HCT116 (cell line): Measurements from ENCODE around the gene ANO2. TPM values are rescaled to one million over a fixed set of nuclear protein-coding genes. Genes with fewer than 3 reads are reported as not detected.

Experiments used
- ATAC-seq: fragments of 200-7000 bp; cut with Tn5 transposase; 2 replicates; pipeline ENCODE4 v1.9.1; 2020; ENCODE audit warnings: mild to moderate bottlenecking, moderate library complexity
- BruUV-seq: library from RNA; stranded (reverse); fragments of 400-500 nt; replicated peaks from 2 replicates; lab custom pipeline; 2021; lab: Mats Ljungman, UMichigan
- CTCF ChIA-PET: fragments of 300-600 bp; sonication (Branson Sonifier 250); formaldehyde crosslinking; loops from one replicate; lab custom pipeline; 2021; ENCODE audit warnings: antibody characterized with exemption; lab: Charles Lee
- POLR2A ChIA-PET: fragments of 300-600, 350-600 bp; sonication (Branson Sonifier 250); formaldehyde crosslinking; loops from one replicate; lab custom pipeline; 2021; ENCODE audit warnings: antibody characterized with exemption; lab: Charles Lee
- RAD21 ChIA-PET, 2 experiments: fragments of 300-600 bp; sonication (Branson Sonifier 250); formaldehyde crosslinking; loops; one replicate each; lab custom pipeline; 2023; ENCODE audit warnings: low total read pairs in 2 of 2; ENCODE audit not compliant: uncharacterized antibody in 2 of 2, unreplicated experiment in 2 of 2, low non-redundant PET in 1 of 2; lab: Charles Lee
- DNase-seq: peaks from one replicate; pipeline ENCODE4 v3.0.0-alpha.2; 2010; ENCODE audit warnings: low read depth, low spot score
- H2AFZ ChIP-seq: fragments of 200-600 bp; shearing (Covaris generic), sonication (generic); 2 replicates; pipeline ENCODE4 v1.6.1; 2017; ENCODE audit warnings: low read depth, mixed run types, mixed read lengths, antibody characterized with exemption, low read length; ENCODE audit not compliant: poor library complexity, severe bottlenecking
- H3K27ac ChIP-seq: 2 replicates; pipeline ENCODE4 v1.5.1; 2012; ENCODE audit warnings: low read depth, low read length
- H3K27me3 ChIP-seq: fragments of 200-600 bp; sonication (generic); 2 replicates; pipeline ENCODE4 v1.6.1; 2016; ENCODE audit warnings: mixed run types, low read length, mixed read lengths; ENCODE audit not compliant: insufficient read depth
- H3K36me3 ChIP-seq, 2 experiments: fragments of 200-500 bp in 1 of 2; fragments of 200-600 bp in 1 of 2; sonication (Bioruptor generic) in 1 of 2; sonication (generic) in 1 of 2; 2 replicates each; pipeline versions ENCODE4 v1.5.1 to v1.6.1; 2014 to 2016; ENCODE audit warnings: low read length in 2 of 2, inconsistent platforms in 1 of 2, mixed read lengths in 1 of 2, mixed run types in 1 of 2; ENCODE audit not compliant: insufficient read depth in 2 of 2, control insufficient read depth in 1 of 2
- H3K4me1 ChIP-seq, 2 experiments: fragments of 200-600 bp in 1 of 2; sonication (generic) in 1 of 2; 2 replicates each; pipeline versions ENCODE4 v1.5.1 to v1.6.1; 2012 to 2017; ENCODE audit warnings: low read length in 2 of 2, inconsistent platforms in 1 of 2, mild to moderate bottlenecking in 1 of 2, mixed read lengths in 1 of 2, mixed run types in 1 of 2, moderate library complexity in 1 of 2; ENCODE audit not compliant: insufficient read depth in 2 of 2, control insufficient read depth in 1 of 2
- H3K4me2 ChIP-seq: fragments of 200-600 bp; sonication (generic); 2 replicates; pipeline ENCODE4 v1.6.1; 2017; ENCODE audit warnings: mixed run types, low read length, mixed read lengths
- H3K4me3 ChIP-seq, 2 experiments: fragments of 200-600 bp in 1 of 2; sonication (generic) in 1 of 2; replicated peaks in 1 of 2; 2 replicates each; pipeline ENCODE4 v1.5.1; 2011 to 2016; ENCODE audit warnings: low read length in 2 of 2, control low read depth in 1 of 2, low read depth in 1 of 2, mild to moderate bottlenecking in 1 of 2, mixed read lengths in 1 of 2, mixed run types in 1 of 2
- H3K79me2 ChIP-seq: fragments of 200-600 bp; sonication (generic); 2 replicates; pipeline ENCODE4 v1.6.1; 2017; ENCODE audit warnings: mild to moderate bottlenecking, mixed run types, low read length, moderate library complexity, mixed read lengths; ENCODE audit not compliant: insufficient read depth
- H3K9ac ChIP-seq: fragments of 200-600 bp; sonication (generic); 2 replicates; pipeline ENCODE4 v1.6.1; 2016; ENCODE audit warnings: low read length, mixed read lengths
- H3K9me2 ChIP-seq: fragments of 200-600 bp; sonication (generic), shearing (Covaris generic); 2 replicates; pipeline ENCODE4 v1.6.1; 2017; ENCODE audit warnings: mixed run types, mild to moderate bottlenecking, moderate library complexity; ENCODE audit not compliant: insufficient read depth
- H3K9me3 ChIP-seq, 2 experiments: fragments of 200-500 bp in 1 of 2; fragments of 200-600 bp in 1 of 2; sonication (Bioruptor generic) in 1 of 2; sonication (generic) in 1 of 2; 2 replicates each; pipeline ENCODE4 v1.6.1; 2014 to 2017; ENCODE audit warnings: low read length in 2 of 2, mixed read lengths in 2 of 2, inconsistent platforms in 1 of 2, low read depth in 1 of 2, mild to moderate bottlenecking in 1 of 2, mixed run types in 1 of 2, moderate library complexity in 1 of 2; ENCODE audit not compliant: control insufficient read depth in 1 of 2, insufficient read depth in 1 of 2
- H4K20me1 ChIP-seq: fragments of 200-600 bp; sonication (generic), shearing (Covaris generic); 2 replicates; pipeline ENCODE4 v1.6.1; 2017; ENCODE audit warnings: mixed run types, mild to moderate bottlenecking, moderate library complexity; ENCODE audit not compliant: insufficient read depth
- CEBPB ChIP-seq: IDR thresholded peaks from 2 replicates; pipeline ENCODE4 v1.6.1; 2012; ENCODE audit warnings: low read depth
- EZH2 ChIP-seq: fragments of 200-600 bp; sonication (generic); IDR thresholded peaks from 2 replicates; pipeline ENCODE4 v1.6.1; 2017; ENCODE audit warnings: antibody characterized with exemption, mixed run types
- EZH2phosphoT487 ChIP-seq: fragments of 200-600 bp; IDR thresholded peaks from 2 replicates; pipeline ENCODE4 v1.6.1; 2018; ENCODE audit warnings: antibody characterized with exemption, borderline replicate concordance
- JUND ChIP-seq: IDR thresholded peaks from 2 replicates; pipeline ENCODE4 v1.6.1; 2012
- MAX ChIP-seq: IDR thresholded peaks from 2 replicates; pipeline ENCODE4 v1.6.1; 2012
- RAD21 ChIP-seq: IDR thresholded peaks from 2 replicates; pipeline ENCODE4 v1.6.1; 2012; ENCODE audit warnings: low read depth, mild to moderate bottlenecking
- REST ChIP-seq: IDR thresholded peaks from 2 replicates; pipeline ENCODE4 v1.6.1; 2012; ENCODE audit warnings: low read depth
- SP1 ChIP-seq: IDR thresholded peaks from 2 replicates; pipeline ENCODE4 v1.6.1; 2012; ENCODE audit warnings: low read depth
- SRF ChIP-seq: IDR thresholded peaks from 2 replicates; pipeline ENCODE4 v1.6.1; 2012; ENCODE audit warnings: low read depth
- ZBTB33 ChIP-seq: IDR thresholded peaks from 2 replicates; pipeline ENCODE4 v1.6.1; 2011; ENCODE audit warnings: mild to moderate bottlenecking, low read length, moderate library complexity; ENCODE audit not compliant: insufficient replicate concordance; ENCODE audit errors: extremely low read depth
- ZNF274 ChIP-seq: fragments of 200-500 bp; sonication (Bioruptor generic); IDR thresholded peaks from 2 replicates; pipeline ENCODE4 v1.6.1; 2014; ENCODE audit warnings: mild to moderate bottlenecking, low read depth, low read length, inconsistent platforms
- intact Hi-C: fragments of 100-400 bp; cut with micrococcal nuclease; formaldehyde crosslinking; loops from 2 replicates; pipeline ENCODE4 v1.10.0; 2022
- total RNA-seq: library from RNA; stranded (reverse); gene quantifications from one replicate; pipeline ENCODE4 v1.2.1, GENCODE V29; 2021; ENCODE audit not compliant: unreplicated experiment

Gene ANO2
- total RNA-seq, 1 experiment from 2014 or later = not detected

- Histone ChIP-seq H3K27ac (no peak overlapping the region), H4K20me1 (no peaks in the 10 kb centered on the region), H3K9me3 (no peaks in the 10 kb centered on the region), H3K36me3 (no peaks in the 10 kb centered on the region), H3K27me3 (peaks cover 4% of the 10 kb centered on the region), H3K4me1 (no peaks in the 10 kb centered on the region), H3K4me3 (no peak overlapping the region), H3K9ac (no peak overlapping the region), H3K9me2 (no peaks in the 10 kb centered on the region), H3K4me2 (no peak overlapping the region), H3K79me2 (no peaks in the 10 kb centered on the region), H2AFZ (no peak overlapping the region)
- intact Hi-C loops = loop anchor here (5.0 kb wide), 1 partner anchor 775 kb away; no protein-coding TSS in a partner anchor
- ChIA-PET POLR2A (no interaction called here), RAD21 (interaction anchor here in 1 of 2 experiments (1.0 kb wide), 1 partner anchor 53 kb away, joined by 3 read pairs; no protein-coding TSS in a partner anchor), CTCF (interaction anchor here (2.3 kb wide), 1 partner anchor 53 kb away, joined by 9 read pairs; no protein-coding TSS in a partner anchor)
- BruUV-seq = no TSS peak
- ATAC-seq (no peak), DNase-seq (no peak)
- no peak for TF ChIP-seq EZH2
- no peak for TF ChIP-seq REST
- TF ChIP-seq JUND = no peak
- no peak for TF ChIP-seq EZH2phosphoT487
- no peak for TF ChIP-seq SRF
- TF ChIP-seq ZNF274 = no peak
- TF ChIP-seq MAX = no peak
- TF ChIP-seq ZBTB33 = no peak
- TF ChIP-seq CEBPB = no peak
- TF ChIP-seq SP1 = no peak
- no peak for TF ChIP-seq RAD21
Observed at GRCh38 chr12:5797661-5798060, 147.4 kb downstream of the ANO2 start.
